K562 (cell line): ENCODE measurements around the gene SIRT2. TPM values are rescaled to one million over a fixed set of nuclear protein-coding genes. Genes with fewer than 3 reads are reported as not detected.

Experiments used
- ATAC-seq: fragments of 200-7000 bp; cut with Tn5 transposase; 3 replicates; pipeline ENCODE4 v1.9.1; 2020; ENCODE audit warnings: moderate library complexity
- BruUV-seq: library from RNA; stranded (reverse); fragments of 400-500 nt; replicated peaks from 2 replicates; lab custom pipeline; 2021; lab: Mats Ljungman, UMichigan
- CTCF ChIA-PET: fragments of 300-600 bp; formaldehyde crosslinking; extraction: SDS; loops from one replicate; lab custom pipeline; 2021; ENCODE audit warnings: low intra/inter-chr PET ratio; lab: Yijun Ruan, JAX
- POLR2A ChIA-PET: fragments of 300-600, 350-650 bp; sonication (Branson Sonifier 250); formaldehyde crosslinking; extraction: SDS; loops from one replicate; lab custom pipeline; 2021; ENCODE audit warnings: antibody characterized with exemption, inconsistent platforms; lab: Yijun Ruan, JAX
- DNase-seq, 4 experiments: peaks; one replicate each; pipeline versions ENCODE4 v3.0.0 to v3.0.0-alpha.2; 2011 to 2018; ENCODE audit warnings: low spot score in 3 of 4, mixed read lengths in 3 of 4; ENCODE audit errors: extremely low read depth in 1 of 4
- FAIRE-seq: peaks from 2 replicates; lab custom pipeline; 2011; peaks lifted over from hg19 to GRCh38; lab: Jason Lieb, UNC
- H2AFZ ChIP-seq: 2 replicates; pipeline ENCODE4 v1.6.0; 2011; ENCODE audit warnings: low read depth, low read length, control low read depth, inconsistent platforms
- H3K27ac ChIP-seq: fragments of 200-600 bp; 3 replicates; pipeline ENCODE4 v1.8.0; 2011; ENCODE audit warnings: low read depth, mild to moderate bottlenecking, control low read depth, inconsistent platforms, low read length, moderate library complexity, mixed read lengths; ENCODE audit errors: extremely low read depth
- H3K27me3 ChIP-seq, 2 experiments: fragments of 300-600 bp in 1 of 2; 2 replicates in 1 of 2; 3 replicates in 1 of 2; pipeline versions ENCODE4 v1.6.0 to v1.8.0; 2011; ENCODE audit warnings: inconsistent platforms in 2 of 2, low read length in 2 of 2, mild to moderate bottlenecking in 1 of 2, mixed read lengths in 1 of 2, moderate library complexity in 1 of 2; ENCODE audit not compliant: control insufficient read depth in 2 of 2, insufficient read depth in 2 of 2
- H3K36me3 ChIP-seq: fragments of 300-600 bp; 3 replicates; pipeline ENCODE4 v1.8.0; 2011; ENCODE audit warnings: mild to moderate bottlenecking, low read length, inconsistent platforms; ENCODE audit not compliant: control insufficient read depth, insufficient read depth
- H3K4me1 ChIP-seq, 2 experiments: fragments of 200-600 bp in 1 of 2; replicated peaks in 1 of 2; 2 replicates in 1 of 2; 3 replicates in 1 of 2; pipeline versions ENCODE4 v1.5.1 to v1.8.0; 2011; ENCODE audit warnings: inconsistent platforms in 2 of 2, low read length in 2 of 2, mild to moderate bottlenecking in 1 of 2, mixed read lengths in 1 of 2, moderate library complexity in 1 of 2; ENCODE audit not compliant: control insufficient read depth in 2 of 2, insufficient read depth in 2 of 2
- H3K4me2 ChIP-seq: 2 replicates; pipeline ENCODE4 v1.6.1; 2011; ENCODE audit warnings: low read length, control low read depth, inconsistent platforms, mixed read lengths; ENCODE audit not compliant: insufficient read depth
- H3K4me3 ChIP-seq: fragments of 200-600 bp; sonication (generic), shearing (Covaris generic); 2 replicates; pipeline ENCODE4 v1.5.1; 2016; ENCODE audit warnings: control low read depth, inconsistent platforms
- H3K79me2 ChIP-seq: fragments of 200-600 bp; 3 replicates; pipeline ENCODE4 v1.8.0; 2011; ENCODE audit warnings: low read length, inconsistent platforms; ENCODE audit not compliant: control insufficient read depth, insufficient read depth
- H3K9ac ChIP-seq, 2 experiments: 2 replicates each; pipeline versions ENCODE4 v1.6.0 to v1.6.1; 2011; ENCODE audit warnings: low read depth in 2 of 2, low read length in 2 of 2, control low read depth in 1 of 2, inconsistent platforms in 1 of 2, mild to moderate bottlenecking in 1 of 2, mixed read lengths in 1 of 2; ENCODE audit not compliant: insufficient read depth in 1 of 2
- H3K9me1 ChIP-seq: one replicate; pipeline ENCODE4 v1.6.0; 2011; ENCODE audit warnings: inconsistent platforms, mild to moderate bottlenecking, low read length, moderate library complexity; ENCODE audit not compliant: control insufficient read depth, insufficient read depth
- H3K9me3 ChIP-seq: replicated peaks from 2 replicates; pipeline ENCODE4 v1.5.1; 2011; ENCODE audit warnings: low read depth, low read length, inconsistent platforms; ENCODE audit not compliant: control insufficient read depth, insufficient read depth
- H4K20me1 ChIP-seq: replicated peaks from 2 replicates; pipeline ENCODE4 v1.6.1; 2011; ENCODE audit warnings: low read length, inconsistent platforms, mixed read lengths; ENCODE audit not compliant: control insufficient read depth, insufficient read depth
- ARID1B ChIP-seq: fragments of 450-650 bp; IDR thresholded peaks from 2 replicates; pipeline ENCODE4 v1.6.1; 2016; ENCODE audit warnings: antibody characterized with exemption, mild to moderate bottlenecking, inconsistent platforms
- CHCHD3 ChIP-seq: fragments of 250-450 bp; sonication (Bioruptor Pico); IDR thresholded peaks from 2 replicates; pipeline ENCODE4 v2.1.2; 2022; ENCODE audit warnings: mild to moderate bottlenecking
- FOXK2 ChIP-seq, 2 experiments: fragments of 450-650 bp; IDR thresholded peaks in 1 of 2; conservative IDR thresholded peaks in 1 of 2; 2 replicates each; pipeline ENCODE4 v1.6.1; 2016; ENCODE audit warnings: low read depth in 2 of 2, mild to moderate bottlenecking in 1 of 2
- GTF2E2 ChIP-seq: fragments of 200-800 bp; sonication (Bioruptor generic); IDR thresholded peaks from 2 replicates; pipeline ENCODE4 v1.6.1; 2016; ENCODE audit warnings: missing genetic modification characterization, missing compliant biosample characterization
- KLF1 ChIP-seq: fragments of 450-650 bp; IDR thresholded peaks from 2 replicates; pipeline ENCODE4 v1.6.1; 2016; ENCODE audit warnings: missing genetic modification characterization, missing compliant biosample characterization
- SIRT6 ChIP-seq: IDR thresholded peaks from one replicate; pipeline ENCODE4 v1.6.1; 2012; ENCODE audit warnings: low read depth, mild to moderate bottlenecking, control low read depth, inconsistent platforms, low read length, moderate library complexity
- SMARCA5 ChIP-seq: fragments of 450-650 bp; IDR thresholded peaks from 2 replicates; pipeline ENCODE4 v1.6.1; 2016
- TCF15 ChIP-seq: fragments of 250-450 bp; sonication (Bioruptor Pico); IDR thresholded peaks from 2 replicates; pipeline ENCODE4 v1.8.0; 2022; ENCODE audit warnings: moderate library complexity, mild to moderate bottlenecking, inconsistent platforms
- ZBTB12 ChIP-seq: fragments of 250-450 bp; sonication (Bioruptor Pico); IDR thresholded peaks from 2 replicates; pipeline ENCODE4 v1.4.0; 2020
- ZBTB8A ChIP-seq: fragments of 450-650 bp; IDR thresholded peaks from 2 replicates; pipeline ENCODE4 v1.6.1; 2018; ENCODE audit warnings: mild to moderate bottlenecking, moderate library complexity; ENCODE audit not compliant: partially characterized antibody
- ZNF431 ChIP-seq: sonication (generic); formaldehyde crosslinking; IDR thresholded peaks from 2 replicates; pipeline ENCODE4 v1.8.0; 2022; ENCODE audit warnings: mild to moderate bottlenecking, missing genetic modification reagents
- WGBS: fragments of 100-300 bp; shearing (Covaris generic); methylation state at CpG from one replicate; pipeline ENCODE4 v1.1.6; 2016; ENCODE audit warnings: low coverage, mixed read lengths; ENCODE audit not compliant: insufficient coverage; ENCODE audit errors: missing lambda C conversion rate; 5-methylcytosine and 5-hydroxymethylcytosine counted together
- in situ Hi-C: fragments of 300-500 bp; cut with MboI; formaldehyde crosslinking; loops from 4 replicates; pipeline ENCODE4 v1.15.0; 2018; ENCODE audit warnings: inconsistent platforms, mixed read lengths
- intact Hi-C: fragments of 100-400 bp; cut with micrococcal nuclease; formaldehyde crosslinking; loops from 2 replicates; pipeline ENCODE4 v1.14.2; 2022
- polyA plus RNA-seq, 8 experiments: library from polyadenylated mRNA; depleted of rRNA in 4 of 8; stranded (reverse) in 5 of 8; unstranded in 3 of 8; fragments of >200 nt; fragmentation: Nextera tagmentation in 2 of 8; fragmentation: Illumina TruSeq in 1 of 8; extraction: Ambion mirVana in 2 of 8; extraction: Trizol in 1 of 8; gene quantifications; 2 replicates each; pipeline versions ENCODE4 v1.2.1 to v1.2.3, GENCODE V29; 2011 to 2014; ENCODE audit warnings: inconsistent platforms in 1 of 8, missing spikeins in 1 of 8
- total RNA-seq, 7 experiments: library from RNA; depleted of rRNA in 6 of 7; stranded (reverse); fragments of >200 nt in 6 of 7; fragmentation: Illumina TruSeq in 2 of 7; extraction: Trizol in 2 of 7; gene quantifications; 2 replicates each; pipeline versions ENCODE4 v1.2.1 to v1.2.3, GENCODE V29; 2011 to 2021; ENCODE audit warnings: low replicate concordance in 1 of 7

The SIRT2 gene
- total and polyA plus RNA-seq, 9 of the 15 experiments (the other 6 are each of a cell fraction or from before 2014, with no cell fraction given), result 2.3 to 35.2 (median 22.9) TPM

GRCh38 chr19:38846097-38846496 is 53.3 kb downstream of the SIRT2 start (continued):
- no peak for TF ChIP-seq SMARCA5
- no peak for TF ChIP-seq GTF2E2 (tag)

- H3K27me3 ChIP-seq, result no peaks in the 10 kb centered on the region
- POLR2A ChIA-PET, result interaction anchor here (1.2 kb wide), 1 partner anchor 12 kb away, joined by 6 read pairs; no protein-coding TSS in a partner anchor
- peaks cover 25% of the 10 kb centered on the region for H4K20me1 ChIP-seq
- WGBS, result 97% methylated on average over 14 of the region's 14 CpGs
- H3K4me2 ChIP-seq, result no peak overlapping the region
- ATAC-seq (no peak), DNase-seq (no peak), FAIRE-seq (no peak)
- no peaks in the 10 kb centered on the region for H3K9me1 ChIP-seq
- H3K4me1 ChIP-seq, result peaks cover 7 to 13% of the 10 kb centered on the region in 2 experiments; a peak in 4 of 5 replicates
- peaks cover 83% of the 10 kb centered on the region for H3K79me2 ChIP-seq
- no peak overlapping the region for H3K27ac ChIP-seq
- no peak overlapping the region; a peak in 1 of 4 replicates for H3K9ac ChIP-seq
- H3K4me3 ChIP-seq, result no peak overlapping the region
- CTCF ChIA-PET, result no interaction called here
- intact Hi-C loops, result no loop called here
- TF ChIP-seq ZBTB8A (no peak), SIRT6 (no peak), KLF1 (tag) (no peak), ZBTB12 (CRISPR knock-in tag) (no peak), FOXK2 (conservative IDR thresholded peaks at IDR 0.05 in 1 of 2, IDR thresholded peaks at IDR 0.05 in 1 of 2; ENCODE audit: low read depth in 2 of 2) (no peak), ARID1B (no peak), CHCHD3 (CRISPR knock-in tag) (no peak), ZNF431 (CRISPR knock-in tag) (no peak), TCF15 (no peak)
- BruUV-seq, result no TSS peak
- no peaks in the 10 kb centered on the region for H3K9me3 ChIP-seq
- in situ Hi-C loops, result no loop called here
- no peak overlapping the region for H2AFZ ChIP-seq
- H3K36me3 ChIP-seq, result peaks cover 85% of the 10 kb centered on the region
Observed at GRCh38 chr19:38845374-38846024, 53.9 kb downstream of the SIRT2 start.
